Tibial nerve (tissue), 4 donors: Measurements from ENCODE around the gene MYO3B. TPM values are rescaled to one million over a fixed set of nuclear protein-coding genes. Genes with fewer than 3 reads are reported as not detected.

ENCODE experiments used
- DNase-seq, 2 donors: peaks; one replicate each; pipeline ENCODE4 v3.0.0-alpha.2; 2019; ENCODE audit warnings: low spot score in 2 of 2
- H3K27ac ChIP-seq, 4 donors: fragments of 200-600 bp; sonication (generic) in 3 of 4; one replicate each; pipeline ENCODE4 v1.5.1; 2017 to 2019; ENCODE audit warnings: mild to moderate bottlenecking in 1 of 4
- H3K27me3 ChIP-seq, 2 donors: fragments of 200-600 bp; sonication (generic) in 1 of 2; one replicate each; pipeline versions ENCODE4 v1.5.1 to v1.6.0; 2017 to 2019
- H3K36me3 ChIP-seq, 3 donors: fragments of 200-600 bp; sonication (generic); one replicate each; pipeline ENCODE4 v1.5.1; 2018 to 2019
- H3K4me1 ChIP-seq, 4 donors: fragments of 200-600 bp; sonication (generic) in 3 of 4; one replicate each; pipeline ENCODE4 v1.5.1; 2017 to 2019
- H3K4me3 ChIP-seq, 4 donors: fragments of 200-600 bp; sonication (generic) in 3 of 4; one replicate each; pipeline ENCODE4 v1.5.1; 2017 to 2019; ENCODE audit warnings: mild to moderate bottlenecking in 1 of 4, moderate library complexity in 1 of 4
- H3K9me3 ChIP-seq, 4 donors: fragments of 200-600 bp; sonication (generic) in 3 of 4; one replicate each; pipeline ENCODE4 v1.5.1; 2017 to 2019
- CTCF ChIP-seq, 5 experiments: fragments of 200-600 bp in 3 of 5; fragments of 450-650 bp in 2 of 5; sonication (generic) in 3 of 5; IDR thresholded peaks; one replicate each; pipeline ENCODE4 v1.5.1; 2016 to 2019; ENCODE audit warnings: antibody characterized with exemption in 5 of 5, mild to moderate bottlenecking in 3 of 5, moderate library complexity in 2 of 5
- EP300 ChIP-seq, 2 donors: sonication (generic); formaldehyde crosslinking; IDR thresholded peaks; one replicate each; pipeline ENCODE4 v1.6.1; 2017; ENCODE audit warnings: antibody characterized with exemption in 2 of 2, mild to moderate bottlenecking in 1 of 2
- POLR2A ChIP-seq, 2 donors: fragments of 450-650 bp; IDR thresholded peaks; one replicate each; pipeline ENCODE4 v1.6.1; 2017; ENCODE audit warnings: antibody characterized with exemption in 2 of 2, mild to moderate bottlenecking in 2 of 2, moderate library complexity in 2 of 2
- WGBS, 2 donors: methylation state at CpG; one replicate each; pipeline ENCODE4 v1.1.5; 2018; 5-methylcytosine and 5-hydroxymethylcytosine counted together
- total RNA-seq, 4 donors: library from RNA; depleted of rRNA; stranded (reverse); fragments of >200 nt; gene quantifications; one replicate each; pipeline ENCODE4 v1.1.0, GENCODE V29; 2016

Gene MYO3B
- total RNA-seq, 4 donors from 2014 or later, result 0.22 to 0.63 (median 0.39) TPM; not detected in 1

- H3K27me3 ChIP-seq, result no peaks in the 10 kb centered on the region
- no peak overlapping the region for H3K4me3 ChIP-seq
- H3K4me1 ChIP-seq, result peaks cover 0 to 21% (median 0%) of the 10 kb centered on the region in 4 donors
- DNase-seq, result no peak
- H3K36me3 ChIP-seq, result no peaks in the 10 kb centered on the region
- H3K9me3 ChIP-seq, result peaks cover 0 to 14% (median 1%) of the 10 kb centered on the region in 4 donors
- WGBS, 2 donors, result 65% methylated on average over 4 of the region's 4 CpGs
- H3K27ac ChIP-seq, result peak overlapping the region in 2 of 4 donors; percentile 68 to 70
- TF ChIP-seq EP300 (IDR thresholded peaks at IDR 0.05) (no peak), POLR2A (IDR thresholded peaks at IDR 0.05) (no peak), CTCF (IDR thresholded peaks at IDR 0.05) (no peak)
Observed at GRCh38 chr2:170553748-170554147, 375.8 kb downstream of the MYO3B start.

DNA sequence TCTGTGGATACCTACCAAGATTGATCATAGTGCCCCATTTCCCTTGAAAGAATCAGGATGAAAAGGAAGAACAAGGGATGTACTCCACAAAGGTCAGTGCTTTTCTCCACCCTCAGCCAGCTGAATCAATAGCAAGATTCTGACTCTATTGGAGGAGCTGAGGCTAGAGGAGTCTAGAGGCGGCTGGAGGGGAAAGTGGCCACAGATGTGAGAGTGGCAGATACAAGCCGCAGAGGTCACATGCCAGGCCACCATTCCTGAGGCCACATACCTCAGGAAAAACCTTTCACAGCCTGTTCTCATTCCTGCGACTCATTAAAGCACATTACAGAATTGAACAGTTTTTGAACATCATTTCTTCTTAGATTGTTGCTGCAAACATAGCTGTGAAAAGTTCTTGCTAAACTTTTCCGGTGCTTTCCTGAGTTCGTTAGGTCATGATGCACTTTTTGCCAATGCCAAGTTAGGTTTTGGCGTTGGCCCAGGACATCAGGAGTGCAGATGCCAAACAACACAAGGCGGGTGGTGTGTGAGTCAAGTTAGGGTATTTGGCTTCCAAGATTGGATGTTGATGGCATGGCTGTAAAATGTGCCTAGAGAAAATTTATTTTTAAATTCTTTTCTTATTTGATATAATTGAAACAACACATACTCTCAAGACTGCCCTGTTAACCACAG, 376.5 kb downstream of the MYO3B start:
- peak overlapping the region in 2 of 4 donors; percentile 68 to 70 for H3K27ac ChIP-seq
- DNase-seq, result peak; percentile 58 to 63

DNA sequence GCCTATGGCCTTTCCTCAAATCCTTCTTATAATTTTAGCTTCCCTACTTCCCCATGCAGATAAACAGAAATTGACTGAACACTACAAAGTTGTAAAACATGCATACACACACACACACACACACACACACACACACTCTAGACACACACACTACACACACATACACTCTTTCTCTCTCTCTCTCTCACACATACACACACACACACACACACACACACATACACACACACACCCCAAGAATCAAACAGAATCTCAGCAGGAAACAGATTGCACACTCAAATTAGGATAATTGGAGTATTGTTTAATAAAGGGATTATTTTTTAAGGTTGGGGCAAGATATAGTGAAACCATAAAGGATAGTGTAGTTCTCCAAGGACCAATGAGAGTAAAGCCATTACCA, 385.0 kb downstream of the MYO3B start:
- H3K4me3 ChIP-seq, result no peak overlapping the region
- no peaks in the 10 kb centered on the region for H3K27me3 ChIP-seq
- no peaks in the 10 kb centered on the region for H3K36me3 ChIP-seq
- TF ChIP-seq EP300 (IDR thresholded peaks at IDR 0.05), result no peak
- no peak for TF ChIP-seq CTCF (IDR thresholded peaks at IDR 0.05)
- TF ChIP-seq POLR2A (IDR thresholded peaks at IDR 0.05), result no peak
- H3K4me1 ChIP-seq, result no peaks in the 10 kb centered on the region
- no peak for DNase-seq
- H3K27ac ChIP-seq, result no peak overlapping the region
- H3K9me3 ChIP-seq, result no peaks in the 10 kb centered on the region

More for the DNA sequence above, 376.5 kb downstream of the MYO3B start:
- 41 to 51% methylated on average over 7 of the region's 7 CpGs for WGBS, 2 donors
- H3K9me3 ChIP-seq, result peaks cover 0 to 14% (median 1%) of the 10 kb centered on the region in 4 donors
- no peaks in the 10 kb centered on the region for H3K27me3 ChIP-seq
- peaks cover 0 to 21% (median 0%) of the 10 kb centered on the region in 4 donors for H3K4me1 ChIP-seq
- H3K4me3 ChIP-seq, result no peak overlapping the region
- TF ChIP-seq EP300 (IDR thresholded peaks at IDR 0.05) (peak in 1 of 2 donors; percentile 74), POLR2A (IDR thresholded peaks at IDR 0.05) (no peak), CTCF (IDR thresholded peaks at IDR 0.05) (no peak)
- H3K36me3 ChIP-seq, result no peaks in the 10 kb centered on the region

DNA sequence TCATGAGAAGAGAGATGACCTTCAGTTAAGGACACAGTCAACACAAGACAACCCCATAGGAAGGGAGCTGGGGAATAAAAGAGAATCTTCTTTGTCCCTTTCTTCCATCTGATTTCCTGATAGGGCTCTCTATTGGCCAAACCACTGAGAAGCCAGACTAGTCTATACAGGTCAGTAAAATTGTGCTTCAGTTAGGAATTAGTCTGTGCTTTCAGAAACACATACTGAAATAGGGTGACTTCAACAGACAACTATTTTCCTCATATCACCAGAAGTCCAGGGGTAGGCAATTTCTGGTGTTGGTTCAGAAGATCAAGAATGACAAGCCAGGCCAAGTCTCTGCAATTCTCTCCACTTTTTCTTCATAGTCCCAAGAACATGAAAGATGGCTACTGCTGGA, 385.5 kb downstream of the MYO3B start:
- Histone ChIP-seq H3K36me3 (no peaks in the 10 kb centered on the region), H3K27ac (no peak overlapping the region), H3K9me3 (no peaks in the 10 kb centered on the region), H3K27me3 (no peaks in the 10 kb centered on the region), H3K4me3 (no peak overlapping the region), H3K4me1 (no peaks in the 10 kb centered on the region)
- TF ChIP-seq CTCF (IDR thresholded peaks at IDR 0.05) (no peak), POLR2A (IDR thresholded peaks at IDR 0.05) (no peak), EP300 (IDR thresholded peaks at IDR 0.05) (no peak)
- no peak for DNase-seq

- WGBS, 2 donors, result 64 to 66% methylated on average over 1 of the region's 1 CpG
- Histone ChIP-seq H3K27me3 (no peaks in the 10 kb centered on the region), H3K27ac (no peak overlapping the region), H3K9me3 (no peaks in the 10 kb centered on the region), H3K4me1 (no peaks in the 10 kb centered on the region), H3K4me3 (no peak overlapping the region), H3K36me3 (no peaks in the 10 kb centered on the region)
- no peak for DNase-seq
- no peak for TF ChIP-seq CTCF (IDR thresholded peaks at IDR 0.05)
- no peak for TF ChIP-seq EP300 (IDR thresholded peaks at IDR 0.05)
- TF ChIP-seq POLR2A (IDR thresholded peaks at IDR 0.05), result no peak
Observed at GRCh38 chr2:170566138-170566537, 388.2 kb downstream of the MYO3B start.
